ENCODE data around the gene TRIM52. TPM values are rescaled to one million over a fixed set of nuclear protein-coding genes. Genes with fewer than 3 reads are reported as not detected.
"Not testable (repeated sequence)": the region's sequence is repeated elsewhere in the genome, so short reads cannot be mapped to it uniquely, and the experiment has no call there.

Gene TRIM52
- total RNA-seq (ENCODE audit: unreplicated experiment) = 10.4 TPM
- long read RNA-seq, full-length matches to known transcripts = 3 of 3 reads
- long read RNA-seq, partial matches to known transcripts = 0 of 3 reads
- long read RNA-seq, other reads (novel, unspliced or antisense) = 0 of 3 reads

DNA sequence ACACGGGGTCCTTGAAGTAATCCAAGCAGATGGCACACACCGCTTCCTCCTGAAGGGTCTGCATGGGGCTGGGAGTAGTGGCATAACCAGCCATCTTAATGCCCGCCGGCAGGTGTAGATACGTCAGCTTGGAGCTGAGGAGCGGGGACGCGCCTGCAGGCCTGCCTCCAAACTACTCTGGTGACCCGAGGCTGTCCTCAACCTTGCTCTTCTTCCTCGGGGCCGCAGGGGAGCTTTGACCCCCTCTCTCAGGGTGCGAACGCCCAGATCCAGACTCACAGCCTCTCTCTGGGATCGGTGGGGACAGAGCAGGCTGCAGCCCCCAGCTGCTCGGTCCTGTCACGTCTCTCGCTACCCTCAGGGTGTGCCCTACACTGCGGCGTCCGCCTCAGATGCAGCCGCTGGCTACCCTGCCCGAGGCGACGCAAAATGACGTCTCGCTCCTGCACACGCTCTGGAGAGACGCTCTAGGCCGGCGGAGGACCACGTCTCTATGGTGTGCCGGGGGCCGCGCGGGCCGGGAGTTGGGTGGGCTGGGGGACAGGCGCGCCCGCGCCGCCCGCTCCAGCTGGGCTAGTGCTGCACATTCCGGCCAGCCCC is at the start of gene TRIM52:
TSS of gene TRIM52 (minus strand) at position 424 of the 600 bp plus-strand sequence. CDS start at position 94, 330 bp downstream.
- peak within 1 kb of the TSS; percentile 95 for H3K4me3 Mint-ChIP-seq (ENCODE audit: unreplicated experiment)
- H3K27me3 Mint-ChIP-seq (ENCODE audit: unreplicated experiment) = no peaks in the 10 kb centered on the region

DNA sequence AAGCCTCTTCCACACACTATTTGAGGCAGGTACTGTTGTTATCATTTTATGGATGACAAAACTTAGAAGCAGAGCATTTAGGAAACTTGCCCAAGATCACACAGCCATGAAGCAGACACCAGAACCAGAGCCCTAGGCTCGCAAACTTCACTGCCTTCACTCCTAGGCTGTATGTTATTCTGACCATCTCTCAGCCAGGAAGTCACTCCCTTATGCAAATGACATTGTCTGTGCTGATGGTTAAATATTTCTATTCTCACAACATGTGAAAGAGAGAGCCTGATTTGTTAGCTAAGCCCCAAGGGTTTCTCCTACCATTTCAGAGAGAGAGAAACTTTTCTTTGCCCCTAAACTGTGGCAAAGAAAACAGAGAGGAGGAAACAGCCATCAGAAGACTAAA is 26.4 kb upstream of the TRIM52 start:
- H3K9me3 Mint-ChIP-seq (ENCODE audit: unreplicated experiment); H3K27ac Mint-ChIP-seq (ENCODE audit: unreplicated experiment); H3K4me3 Mint-ChIP-seq (ENCODE audit: unreplicated experiment); H3K27me3 Mint-ChIP-seq (ENCODE audit: unreplicated experiment); H3K36me3 Mint-ChIP-seq (ENCODE audit: low read depth, unreplicated experiment); DNase-seq (ENCODE audit: low spot score); H3K4me1 Mint-ChIP-seq (ENCODE audit: unreplicated experiment): not testable (repeated sequence)

More for the DNA sequence above, at the start of gene TRIM52:
- DNase-seq (ENCODE audit: low spot score) = peak; percentile 89
- Mint-ChIP-seq H3K4me1 (ENCODE audit: unreplicated experiment) (peaks cover 22% of the 10 kb centered on the region), H3K27ac (ENCODE audit: unreplicated experiment) (peak within 1 kb of the TSS; percentile 89), H3K9me3 (ENCODE audit: unreplicated experiment) (no peaks in the 10 kb centered on the region), H3K36me3 (ENCODE audit: low read depth, unreplicated experiment) (peaks cover 7% of the 10 kb centered on the region)
- TF ChIP-seq, protein P1, sequence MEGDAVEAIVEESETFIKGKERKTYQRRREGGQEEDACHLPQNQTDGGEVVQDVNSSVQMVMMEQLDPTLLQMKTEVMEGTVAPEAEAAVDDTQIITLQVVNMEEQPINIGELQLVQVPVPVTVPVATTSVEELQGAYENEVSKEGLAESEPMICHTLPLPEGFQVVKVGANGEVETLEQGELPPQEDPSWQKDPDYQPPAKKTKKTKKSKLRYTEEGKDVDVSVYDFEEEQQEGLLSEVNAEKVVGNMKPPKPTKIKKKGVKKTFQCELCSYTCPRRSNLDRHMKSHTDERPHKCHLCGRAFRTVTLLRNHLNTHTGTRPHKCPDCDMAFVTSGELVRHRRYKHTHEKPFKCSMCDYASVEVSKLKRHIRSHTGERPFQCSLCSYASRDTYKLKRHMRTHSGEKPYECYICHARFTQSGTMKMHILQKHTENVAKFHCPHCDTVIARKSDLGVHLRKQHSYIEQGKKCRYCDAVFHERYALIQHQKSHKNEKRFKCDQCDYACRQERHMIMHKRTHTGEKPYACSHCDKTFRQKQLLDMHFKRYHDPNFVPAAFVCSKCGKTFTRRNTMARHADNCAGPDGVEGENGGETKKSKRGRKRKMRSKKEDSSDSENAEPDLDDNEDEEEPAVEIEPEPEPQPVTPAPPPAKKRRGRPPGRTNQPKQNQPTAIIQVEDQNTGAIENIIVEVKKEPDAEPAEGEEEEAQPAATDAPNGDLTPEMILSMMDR (IDR thresholded peaks at IDR 0.05; ENCODE audit: unreplicated experiment) = no peak

DNA sequence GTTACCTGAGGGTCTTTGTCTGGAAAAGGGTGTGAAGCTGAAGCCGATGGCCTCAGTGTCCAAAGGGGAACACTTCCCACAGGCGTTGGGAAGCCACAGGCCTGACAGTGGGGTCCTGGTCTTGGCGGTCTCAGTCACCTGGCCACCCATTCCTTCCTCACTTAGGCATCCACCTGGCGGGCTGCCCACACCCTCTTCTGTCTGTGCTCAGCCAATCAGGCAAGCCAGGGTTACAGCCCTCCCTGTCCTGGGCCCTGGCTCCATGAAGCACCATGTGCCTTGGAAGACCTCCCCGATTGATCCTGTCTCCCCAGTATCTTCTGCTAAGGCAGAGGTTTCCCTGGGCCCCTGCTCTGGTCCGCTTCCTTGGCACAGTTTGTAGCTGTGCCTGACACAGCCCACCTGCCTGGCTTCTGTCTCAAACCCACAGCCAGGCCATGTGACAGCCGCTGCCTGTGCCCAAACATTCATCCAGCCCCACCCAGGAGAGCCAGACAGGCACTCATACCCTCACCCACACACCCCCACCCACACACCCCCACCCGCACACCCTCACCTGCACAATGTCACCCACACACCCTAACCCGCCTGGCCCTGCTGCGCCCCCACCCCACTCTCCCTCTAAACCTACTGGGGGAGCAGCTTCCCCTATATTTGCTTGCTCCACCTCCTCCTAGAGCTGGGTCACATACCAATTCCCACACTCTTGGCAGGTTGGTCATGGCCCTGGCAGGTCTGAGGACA is 25.2 kb upstream of the TRIM52 start:
- H3K4me3 Mint-ChIP-seq (ENCODE audit: unreplicated experiment); H3K36me3 Mint-ChIP-seq (ENCODE audit: low read depth, unreplicated experiment); H3K4me1 Mint-ChIP-seq (ENCODE audit: unreplicated experiment); DNase-seq (ENCODE audit: low spot score); H3K27ac Mint-ChIP-seq (ENCODE audit: unreplicated experiment); H3K9me3 Mint-ChIP-seq (ENCODE audit: unreplicated experiment); H3K27me3 Mint-ChIP-seq (ENCODE audit: unreplicated experiment): not testable (repeated sequence)

DNA sequence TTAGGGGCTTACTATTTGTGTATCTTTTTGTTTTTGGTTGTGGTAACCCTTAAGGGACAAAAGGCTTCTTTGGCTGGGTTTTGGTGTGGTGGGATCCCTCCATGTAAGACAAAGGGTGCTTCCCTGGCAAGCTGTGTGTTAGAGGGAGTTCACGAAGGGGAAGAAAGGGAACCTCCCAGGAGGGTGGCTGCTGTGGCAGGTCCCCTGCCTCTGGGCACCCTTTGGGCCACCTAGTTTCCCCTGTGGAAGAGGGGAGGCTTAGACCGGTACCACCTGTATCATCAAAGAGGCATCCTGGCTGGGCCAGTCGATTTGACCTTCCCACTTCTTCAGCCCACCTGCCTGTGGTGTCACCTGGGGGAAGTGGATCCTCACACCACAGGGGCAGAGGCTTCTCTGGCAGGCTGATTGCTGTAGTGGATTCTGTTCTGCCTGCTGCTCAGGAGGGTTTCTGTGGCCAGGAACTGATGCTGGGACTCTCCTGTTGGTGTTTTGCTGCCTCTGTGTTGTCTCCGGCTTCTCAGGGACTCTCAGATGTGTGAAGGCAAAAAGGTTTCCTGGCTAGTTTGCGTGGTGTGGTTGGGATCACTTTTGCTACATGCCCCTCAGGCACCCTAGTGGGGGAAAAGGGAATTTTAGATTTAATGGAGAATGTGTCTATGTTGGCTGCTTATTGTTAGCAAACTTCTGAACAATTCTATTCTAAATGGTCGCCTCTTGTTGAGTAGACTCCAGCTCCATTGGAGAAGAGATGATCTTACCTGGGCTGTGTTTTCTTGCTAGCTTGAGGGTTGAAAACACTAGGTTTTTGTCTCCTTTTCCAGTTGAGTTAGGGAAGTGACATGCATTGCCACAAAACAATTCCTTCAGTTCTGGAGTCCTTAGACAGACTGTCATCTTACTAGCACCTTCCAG is 23.2 kb upstream of the TRIM52 start:
- TF ChIP-seq, protein P1 (IDR thresholded peaks at IDR 0.05; ENCODE audit: unreplicated experiment) = peak; percentile 50
- H3K9me3 Mint-ChIP-seq (ENCODE audit: unreplicated experiment); H3K4me1 Mint-ChIP-seq (ENCODE audit: unreplicated experiment); H3K27ac Mint-ChIP-seq (ENCODE audit: unreplicated experiment); H3K27me3 Mint-ChIP-seq (ENCODE audit: unreplicated experiment); H3K4me3 Mint-ChIP-seq (ENCODE audit: unreplicated experiment); DNase-seq (ENCODE audit: low spot score); H3K36me3 Mint-ChIP-seq (ENCODE audit: low read depth, unreplicated experiment): not testable (repeated sequence)

DNA sequence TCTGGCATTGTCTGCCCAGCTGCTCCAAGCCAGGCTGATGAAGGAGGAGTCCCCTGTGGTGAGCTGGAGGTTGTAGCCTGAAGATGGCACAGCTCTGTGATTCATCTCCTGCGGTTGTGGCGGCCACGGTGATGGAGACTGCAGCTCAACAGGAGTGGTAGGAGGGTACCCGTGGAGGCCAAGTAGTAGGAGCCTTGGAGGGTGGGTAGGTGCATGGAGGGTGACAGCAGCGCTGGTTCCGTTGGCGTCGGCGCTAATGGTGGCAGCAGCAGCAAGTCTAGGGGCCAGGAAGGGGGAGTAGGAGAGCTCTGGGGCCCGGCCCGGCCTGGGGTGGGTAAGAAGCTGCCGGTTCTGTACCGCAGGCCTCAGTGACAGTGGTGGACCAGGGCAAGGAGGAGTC is 22.4 kb upstream of the TRIM52 start:
- DNase-seq (ENCODE audit: low spot score) = no peak
- peaks cover 3% of the 10 kb centered on the region for H3K27me3 Mint-ChIP-seq (ENCODE audit: unreplicated experiment)
- no peaks in the 10 kb centered on the region for H3K9me3 Mint-ChIP-seq (ENCODE audit: unreplicated experiment)
- H3K27ac Mint-ChIP-seq (ENCODE audit: unreplicated experiment) = no peak overlapping the region
- TF ChIP-seq, protein P1 (IDR thresholded peaks at IDR 0.05; ENCODE audit: unreplicated experiment) = no peak
- peak overlapping the region; percentile 21 for H3K4me3 Mint-ChIP-seq (ENCODE audit: unreplicated experiment)
- no peaks in the 10 kb centered on the region for H3K4me1 Mint-ChIP-seq (ENCODE audit: unreplicated experiment)
- H3K36me3 Mint-ChIP-seq (ENCODE audit: low read depth, unreplicated experiment) = no peaks in the 10 kb centered on the region

Data from endothelial cell (in vitro differentiated cells).